IMR-90 (cell line): Measurements from ENCODE around the gene PDE6H. TPM values are rescaled to one million over a fixed set of nuclear protein-coding genes. Genes with fewer than 3 reads are reported as not detected.
A peak's percentile ranks its signal among the peaks of the same experiment; 100 is the strongest.

Source experiments
- ATAC-seq: fragments of 200-7000 bp; cut with Tn5 transposase; 2 replicates; pipeline ENCODE4 v1.9.1; 2020; ENCODE audit warnings: low read depth, mild to moderate bottlenecking, moderate library complexity
- BruUV-seq: library from RNA; stranded (reverse); fragments of 400-500 nt; replicated peaks from 2 replicates; lab custom pipeline; 2021; lab: Mats Ljungman, UMichigan
- CTCF ChIA-PET: fragments of 300-600 bp; formaldehyde crosslinking; extraction: SDS; loops from one replicate; lab custom pipeline; 2021; ENCODE audit warnings: antibody characterized with exemption; lab: Yijun Ruan, JAX
- POLR2A ChIA-PET: fragments of 300-600 bp; sonication (Branson Sonifier 250); formaldehyde crosslinking; loops from one replicate; lab custom pipeline; 2022; ENCODE audit warnings: antibody characterized with exemption; ENCODE audit not compliant: unreplicated experiment; lab: Charles Lee
- DNase-seq: peaks from one replicate; pipeline ENCODE4 v3.0.0; 2013
- H2AFZ ChIP-seq: replicated peaks from 2 replicates; pipeline ENCODE3; 2013; ENCODE audit warnings: low read length, mild to moderate bottlenecking; ENCODE audit not compliant: poor library complexity
- H2AK5ac ChIP-seq: 2 replicates; pipeline ENCODE4 v1.6.1; 2013; ENCODE audit warnings: low read depth, low read length, inconsistent platforms
- H2AK9ac ChIP-seq: replicated peaks from 2 replicates; pipeline ENCODE3; 2013; ENCODE audit warnings: mild to moderate bottlenecking, low read depth, low read length, moderate library complexity; ENCODE audit not compliant: poor library complexity
- H2BK120ac ChIP-seq: 2 replicates; pipeline ENCODE4 v1.6.1; 2013; ENCODE audit warnings: low read depth, low read length, inconsistent platforms
- H2BK15ac ChIP-seq: 3 replicates; pipeline ENCODE4 v1.6.1; 2013; ENCODE audit warnings: low read depth, low read length, inconsistent platforms
- H2BK20ac ChIP-seq: 2 replicates; pipeline ENCODE4 v1.6.1; 2013; ENCODE audit warnings: low read depth, mild to moderate bottlenecking, inconsistent platforms, low read length, moderate library complexity
- H2BK5ac ChIP-seq: 2 replicates; pipeline ENCODE4 v1.6.1; 2013; ENCODE audit warnings: mild to moderate bottlenecking, low read depth, low read length, inconsistent platforms; ENCODE audit not compliant: poor library complexity, severe bottlenecking
- H3K14ac ChIP-seq: replicated peaks from 2 replicates; pipeline ENCODE4 v1.6.1; 2013; ENCODE audit warnings: low read depth, low read length, inconsistent platforms
- H3K18ac ChIP-seq: 2 replicates; pipeline ENCODE4 v1.6.1; 2013; ENCODE audit warnings: low read depth, low read length, control low read depth
- H3K23ac ChIP-seq: 2 replicates; pipeline ENCODE4 v1.6.1; 2013; ENCODE audit warnings: low read depth, low read length, inconsistent platforms
- H3K27ac ChIP-seq: 2 replicates; pipeline ENCODE4 v1.5.1; 2013; ENCODE audit warnings: mild to moderate bottlenecking, control low read depth, low read length; ENCODE audit not compliant: insufficient read depth
- H3K27me3 ChIP-seq: 2 replicates; pipeline ENCODE4 v1.6.1; 2013; ENCODE audit warnings: low read length; ENCODE audit not compliant: control insufficient read depth, insufficient read depth
- H3K36me3 ChIP-seq: 2 replicates; pipeline ENCODE4 v1.6.1; 2013; ENCODE audit warnings: low read length, mixed read lengths; ENCODE audit not compliant: control insufficient read depth, insufficient read depth
- H3K4ac ChIP-seq: 2 replicates; pipeline ENCODE4 v1.6.1; 2013; ENCODE audit warnings: low read depth, low read length, inconsistent platforms
- H3K4me1 ChIP-seq: 2 replicates; pipeline ENCODE4 v1.6.1; 2013; ENCODE audit warnings: low read length, mixed read lengths; ENCODE audit not compliant: control insufficient read depth, insufficient read depth
- H3K4me2 ChIP-seq: 2 replicates; pipeline ENCODE4 v1.6.1; 2013; ENCODE audit warnings: low read depth, mild to moderate bottlenecking, control low read depth, low read length, moderate library complexity
- H3K4me3 ChIP-seq: 2 replicates; pipeline ENCODE4 v1.5.1; 2013; ENCODE audit warnings: low read depth, mild to moderate bottlenecking, control low read depth, low read length, moderate library complexity; ENCODE audit not compliant: insufficient read depth
- H3K56ac ChIP-seq: 2 replicates; pipeline ENCODE4 v1.6.1; 2013; ENCODE audit warnings: low read length, inconsistent platforms; ENCODE audit not compliant: insufficient read depth; ENCODE audit errors: extremely low read depth
- H3K79me1 ChIP-seq, 2 experiments: 2 replicates each; pipeline ENCODE4 v1.6.1; 2013; ENCODE audit warnings: low read length in 2 of 2, inconsistent platforms in 1 of 2, low read depth in 1 of 2
- H3K9ac ChIP-seq: 2 replicates; pipeline ENCODE4 v1.6.1; 2013; ENCODE audit warnings: low read depth, low read length, control low read depth
- H3K9me1 ChIP-seq: 2 replicates; pipeline ENCODE4 v1.6.1; 2013; ENCODE audit warnings: low read length, inconsistent platforms; ENCODE audit not compliant: insufficient read depth
- H3K9me3 ChIP-seq: 2 replicates; pipeline ENCODE4 v1.6.1; 2013; ENCODE audit warnings: low read length; ENCODE audit not compliant: control insufficient read depth, insufficient read depth
- H4K20me1 ChIP-seq: 2 replicates; pipeline ENCODE4 v1.6.1; 2013; ENCODE audit warnings: low read length, inconsistent platforms; ENCODE audit not compliant: insufficient read depth
- H4K5ac ChIP-seq: 2 replicates; pipeline ENCODE4 v1.6.1; 2013; ENCODE audit warnings: mild to moderate bottlenecking, low read depth, low read length, control low read depth
- H4K8ac ChIP-seq, 2 experiments: 2 replicates each; pipeline ENCODE4 v1.6.1; 2013; ENCODE audit warnings: low read depth in 2 of 2, low read length in 2 of 2, control low read depth in 1 of 2, inconsistent platforms in 1 of 2
- H4K91ac ChIP-seq: 2 replicates; pipeline ENCODE4 v1.6.1; 2013; ENCODE audit warnings: low read depth, low read length, inconsistent platforms; ENCODE audit not compliant: insufficient read depth
- BHLHE40 ChIP-seq: fragments of 150-350 bp; IDR thresholded peaks from 2 replicates; pipeline ENCODE4 v1.6.1; 2016; ENCODE audit warnings: mild to moderate bottlenecking, low read depth, low read length
- MAFK ChIP-seq: IDR thresholded peaks from 2 replicates; pipeline ENCODE4 v1.6.1; 2012; ENCODE audit warnings: low read depth, low read length, improper control_type of control experiment
- NFE2L2 ChIP-seq: fragments of 150-350 bp; IDR thresholded peaks from 2 replicates; pipeline ENCODE4 v1.6.1; 2016; ENCODE audit warnings: low read depth, mild to moderate bottlenecking, low read length
- RAD21 ChIP-seq: IDR thresholded peaks from 2 replicates; pipeline ENCODE4 v1.6.1; 2012; ENCODE audit warnings: low read length, improper control_type of control experiment
- RCOR1 ChIP-seq: IDR thresholded peaks from 2 replicates; pipeline ENCODE4 v1.6.1; 2012; ENCODE audit warnings: mild to moderate bottlenecking, low read length, improper control_type of control experiment; ENCODE audit not compliant: insufficient replicate concordance
- RFX5 ChIP-seq: IDR thresholded peaks from 2 replicates; pipeline ENCODE4 v1.8.0; 2012; ENCODE audit warnings: low read depth, mild to moderate bottlenecking, low read length, moderate library complexity
- SMC3 ChIP-seq: fragments of 150-350 bp; IDR thresholded peaks from 2 replicates; pipeline ENCODE4 v1.6.1; 2016; ENCODE audit warnings: low read depth, mild to moderate bottlenecking, antibody characterized with exemption, low read length, moderate library complexity
- WGBS, 2 experiments: methylation state at CpG; one replicate each; pipeline versions ENCODE4 v1.1.5 to v1.1.7; 2013; ENCODE audit warnings: missing lambda C conversion rate in 2 of 2; ENCODE audit not compliant: insufficient read length in 1 of 2; ENCODE audit errors: extremely low coverage in 2 of 2; 5-methylcytosine and 5-hydroxymethylcytosine counted together
- dilution Hi-C: fragments of 300-500 bp; cut with HindIII; formaldehyde crosslinking; loops from one replicate; pipeline ENCODE4 v1.14.3; 2018; ENCODE audit warnings: low sequenced_read_pairs; ENCODE audit not compliant: unreplicated experiment
- in situ Hi-C: fragments of 300-500 bp; cut with MboI; formaldehyde crosslinking; loops from 3 replicates; pipeline ENCODE4 v1.14.3; 2019; ENCODE audit warnings: low sequenced_read_pairs, inconsistent platforms, mixed read lengths
- intact Hi-C: fragments of 100-400 bp; cut with micrococcal nuclease; formaldehyde crosslinking; loops from 2 replicates; pipeline ENCODE4 v1.10.0; 2022
- polyA plus RNA-seq, 3 experiments: library from polyadenylated mRNA; depleted of rRNA; stranded (reverse); fragments of >200 nt; gene quantifications; 2 replicates each; pipeline ENCODE4 v1.2.3, GENCODE V29; 2012; ENCODE audit warnings: low replicate concordance in 1 of 3
- total RNA-seq: library from RNA; depleted of rRNA; stranded (reverse); fragments of >200 nt; gene quantifications from 2 replicates; pipeline ENCODE4 v1.2.3, GENCODE V29; 2012
- TF ChIP-seq, protein P1 (sequence below): fragments of 150-350 bp; IDR thresholded peaks from 2 replicates; pipeline ENCODE4 v1.6.1; 2017; ENCODE audit warnings: mild to moderate bottlenecking, antibody characterized with exemption, low read length, low read depth

Gene PDE6H
- total and polyA plus RNA-seq, 2 of the 4 experiments (the other 2 are of a cell fraction): not detected

GRCh38 chr12:14994610-14995009, 21.8 kb downstream of the PDE6H start:
- Histone ChIP-seq H2AFZ (no peak overlapping the region), H3K27me3 (no peaks in the 10 kb centered on the region), H4K5ac (0 out of 2 replicates have a peak overlapping the region, but pooled peaks have one; percentile 15), H3K23ac (no peak overlapping the region), H4K20me1 (no peaks in the 10 kb centered on the region), H3K9ac (no peak overlapping the region), H3K18ac (peak overlapping the region; percentile 49), H3K9me1 (peaks cover 10% of the 10 kb centered on the region; the same call in 1 of the 2 replicates), H3K79me1 (no peaks in the 10 kb centered on the region), H3K4me1 (peaks cover 10% of the 10 kb centered on the region), H2BK5ac (peak overlapping the region; percentile 86), H3K4ac (peak overlapping the region; percentile 46), H3K4me3 (no peak overlapping the region), H2BK15ac (no peak overlapping the region), H3K14ac (no peak overlapping the region; the same call in 1 of the 2 replicates), H2AK5ac (no peak overlapping the region), H3K27ac (no peak overlapping the region), H2BK20ac (no peak overlapping the region; the same call in 1 of the 2 replicates), H3K56ac (no peak overlapping the region), H3K4me2 (no peak overlapping the region; the same call in 1 of the 2 replicates), H4K91ac (no peak overlapping the region; the same call in 1 of the 2 replicates), H3K36me3 (no peaks in the 10 kb centered on the region), H2AK9ac (no peak overlapping the region), H4K8ac (peak overlapping the region in 1 of 2 experiments; percentile 44; a peak in 2 of 4 replicates), H3K9me3 (no peaks in the 10 kb centered on the region), H2BK120ac (peak overlapping the region; percentile 43)
- POLR2A ChIA-PET: interaction anchor here (0.7 to 1.0 kb wide), 2 partner anchors 9 to 149 kb away, joined by 3 to 4 read pairs; no protein-coding TSS in a partner anchor
- TF ChIP-seq, protein P1, sequence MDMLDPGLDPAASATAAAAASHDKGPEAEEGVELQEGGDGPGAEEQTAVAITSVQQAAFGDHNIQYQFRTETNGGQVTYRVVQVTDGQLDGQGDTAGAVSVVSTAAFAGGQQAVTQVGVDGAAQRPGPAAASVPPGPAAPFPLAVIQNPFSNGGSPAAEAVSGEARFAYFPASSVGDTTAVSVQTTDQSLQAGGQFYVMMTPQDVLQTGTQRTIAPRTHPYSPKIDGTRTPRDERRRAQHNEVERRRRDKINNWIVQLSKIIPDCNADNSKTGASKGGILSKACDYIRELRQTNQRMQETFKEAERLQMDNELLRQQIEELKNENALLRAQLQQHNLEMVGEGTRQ: no peak
- TF ChIP-seq MAFK (peak; percentile 26; the same call in 1 of the 2 replicates), NFE2L2 (no peak), BHLHE40 (no peak), RFX5 (no peak), SMC3 (no peak), RCOR1 (no peak), RAD21 (no peak)
- ATAC-seq: peak; percentile 27; the same call in 1 of the 2 replicates
- intact Hi-C loops: loop anchor here (1.0 to 10.0 kb wide), 7 partner anchors 64 to 756 kb away; no protein-coding TSS in a partner anchor
- dilution Hi-C loops: no loop called here
- WGBS, 2 experiments: no CpG with 5 or more reads among the region's 3 CpGs
- BruUV-seq: no TSS peak
- DNase-seq: peak; percentile 17
- in situ Hi-C loops: loop anchor here (5.0 to 25.0 kb wide), 2 partner anchors 152 to 757 kb away; partner anchors contain the start of gene ART4
- CTCF ChIA-PET: interaction anchor here (1.0 to 1.9 kb wide), 4 partner anchors 58 to 161 kb away, joined by 3 to 13 read pairs (median 4); no protein-coding TSS in a partner anchor
